ENCODE measurements around the gene ITIH4. TPM values are rescaled to one million over a fixed set of nuclear protein-coding genes. Genes with fewer than 3 reads are reported as not detected.

Gene ITIH4
- total RNA-seq, 1 experiment from 2014 or later: 0.80 TPM

GRCh38 chr3:52871761-52872160, 41.3 kb upstream of the ITIH4 start:
- ChIA-PET CTCF (no interaction called here), POLR2A (ENCODE audit: unreplicated experiment) (no interaction called here)
- Histone ChIP-seq H3K27ac (ENCODE audit: low read length) (no peak overlapping the region), H3K4me3 (ENCODE audit: low read length) (no peak overlapping the region), H3K9ac (ENCODE audit: low read length) (no peak overlapping the region), H3K4me1 (ENCODE audit: insufficient read depth, low read length) (peaks cover 9% of the 10 kb centered on the region; the same call in 1 of the 2 replicates), H3K9me3 (ENCODE audit: low read length) (no peaks in the 10 kb centered on the region), H3K4me2 (ENCODE audit: low read length) (no peak overlapping the region), H3K36me3 (ENCODE audit: low read depth, low read length) (no peaks in the 10 kb centered on the region), H3F3A (ENCODE audit: low read length, unreplicated experiment) (no peaks in the 10 kb centered on the region), H3K27me3 (ENCODE audit: low read length) (no peaks in the 10 kb centered on the region), H2AFZ (ENCODE audit: low read length) (no peak overlapping the region), H3K79me2 (ENCODE audit: low read length) (no peaks in the 10 kb centered on the region), H3K9me2 (replicated peaks; ENCODE audit: low read length) (no peaks in the 10 kb centered on the region), H4K20me1 (ENCODE audit: low read length) (peaks cover 3% of the 10 kb centered on the region; the same call in 1 of the 2 replicates)
- DNase-seq (no peak), ATAC-seq (no peak)
- intact Hi-C loops (cut with micrococcal nuclease): no loop called here
- no TSS peak for BruUV-seq (replicated peaks)
- TF ChIP-seq EZH2phosphoT487 (IDR thresholded peaks at IDR 0.05; ENCODE audit: borderline replicate concordance, low read length) (no peak), CTCF (conservative IDR thresholded peaks at IDR 0.05; ENCODE audit: low read depth, low read length) (no peak)

- Histone ChIP-seq H3K4me3 (ENCODE audit: low read length) (no peak overlapping the region), H4K20me1 (ENCODE audit: low read length) (peaks cover 3% of the 10 kb centered on the region; the same call in 1 of the 2 replicates), H3K4me2 (ENCODE audit: low read length) (no peak overlapping the region), H3K79me2 (ENCODE audit: low read length) (no peaks in the 10 kb centered on the region), H3K4me1 (ENCODE audit: insufficient read depth, low read length) (peaks cover 9% of the 10 kb centered on the region; the same call in 1 of the 2 replicates), H3K27ac (ENCODE audit: low read length) (no peak overlapping the region), H3K27me3 (ENCODE audit: low read length) (no peaks in the 10 kb centered on the region), H3K9me3 (ENCODE audit: low read length) (no peaks in the 10 kb centered on the region), H3K9ac (ENCODE audit: low read length) (no peak overlapping the region), H3F3A (ENCODE audit: low read length, unreplicated experiment) (no peaks in the 10 kb centered on the region), H3K9me2 (replicated peaks; ENCODE audit: low read length) (no peaks in the 10 kb centered on the region), H2AFZ (ENCODE audit: low read length) (no peak overlapping the region), H3K36me3 (ENCODE audit: low read depth, low read length) (no peaks in the 10 kb centered on the region)
- intact Hi-C loops (cut with micrococcal nuclease): no loop called here
- BruUV-seq (replicated peaks): no TSS peak
- ChIA-PET POLR2A (ENCODE audit: unreplicated experiment) (no interaction called here), CTCF (no interaction called here)
- ATAC-seq (no peak), DNase-seq (no peak)
- TF ChIP-seq CTCF (conservative IDR thresholded peaks at IDR 0.05; ENCODE audit: low read depth, low read length) (no peak), EZH2phosphoT487 (IDR thresholded peaks at IDR 0.05; ENCODE audit: borderline replicate concordance, low read length) (no peak), EZH2 (IDR thresholded peaks at IDR 0.05; ENCODE audit: low read length, unreplicated experiment) (no peak)
Observed at GRCh38 chr3:52870471-52870870, 40.0 kb upstream of the ITIH4 start.

- H3K4me3 ChIP-seq (ENCODE audit: low read length): no peak overlapping the region
- CTCF ChIA-PET: no interaction called here
- ATAC-seq (no peak), DNase-seq (no peak)
- no peaks in the 10 kb centered on the region for H3K9me2 ChIP-seq (replicated peaks; ENCODE audit: low read length)
- no peaks in the 10 kb centered on the region for H3F3A ChIP-seq (ENCODE audit: low read length, unreplicated experiment)
- TF ChIP-seq EZH2 (IDR thresholded peaks at IDR 0.05; ENCODE audit: low read length, unreplicated experiment): no peak
- no peak for TF ChIP-seq CTCF (conservative IDR thresholded peaks at IDR 0.05; ENCODE audit: low read depth, low read length)
- TF ChIP-seq EZH2phosphoT487 (IDR thresholded peaks at IDR 0.05; ENCODE audit: borderline replicate concordance, low read length): no peak
- no peaks in the 10 kb centered on the region for H3K79me2 ChIP-seq (ENCODE audit: low read length)
- H3K27ac ChIP-seq (ENCODE audit: low read length): no peak overlapping the region
- BruUV-seq (replicated peaks): no TSS peak
- intact Hi-C loops (cut with micrococcal nuclease): no loop called here
- H4K20me1 ChIP-seq (ENCODE audit: low read length): no peaks in the 10 kb centered on the region
- no peak overlapping the region for H2AFZ ChIP-seq (ENCODE audit: low read length)
- no peaks in the 10 kb centered on the region for H3K4me1 ChIP-seq (ENCODE audit: insufficient read depth, low read length)
- no peaks in the 10 kb centered on the region for H3K27me3 ChIP-seq (ENCODE audit: low read length)
- H3K9me3 ChIP-seq (ENCODE audit: low read length): no peaks in the 10 kb centered on the region
- no peak overlapping the region for H3K9ac ChIP-seq (ENCODE audit: low read length)
- H3K4me2 ChIP-seq (ENCODE audit: low read length): no peak overlapping the region
- POLR2A ChIA-PET (ENCODE audit: unreplicated experiment): no interaction called here
- no peaks in the 10 kb centered on the region for H3K36me3 ChIP-seq (ENCODE audit: low read depth, low read length)
Observed at GRCh38 chr3:52866427-52866826, 36.0 kb upstream of the ITIH4 start.

All from PC-3 (cell line).